IgD-negative memory B cell (primary cell): ENCODE measurements around the gene TCF12. TPM values are rescaled to one million over a fixed set of nuclear protein-coding genes. Genes with fewer than 3 reads are reported as not detected.

ENCODE experiments used
- H3K27ac Mint-ChIP-seq, 3 donors: one replicate each; pipeline ENCODE4 v1.8.0; 2020 to 2022; ENCODE audit warnings: mild to moderate bottlenecking in 3 of 3, mixed read lengths in 3 of 3, moderate library complexity in 1 of 3
- H3K27me3 Mint-ChIP-seq: one replicate; pipeline ENCODE4 v1.8.0; 2021; ENCODE audit warnings: mixed read lengths
- H3K36me3 Mint-ChIP-seq: one replicate; pipeline ENCODE4 v1.8.0; 2020; ENCODE audit warnings: mild to moderate bottlenecking, mixed read lengths
- H3K4me1 Mint-ChIP-seq, 3 donors: one replicate each; pipeline ENCODE4 v1.8.0; 2020 to 2022; ENCODE audit warnings: mixed read lengths in 3 of 3, mild to moderate bottlenecking in 1 of 3
- H3K4me3 Mint-ChIP-seq, 4 donors: one replicate each; pipeline ENCODE4 v1.8.0; 2020 to 2022; ENCODE audit warnings: mild to moderate bottlenecking in 4 of 4, mixed read lengths in 4 of 4, moderate library complexity in 3 of 4
- H3K9me3 Mint-ChIP-seq, 3 donors: one replicate each; pipeline ENCODE4 v1.8.0; 2020 to 2021; ENCODE audit warnings: mixed read lengths in 3 of 3, mild to moderate bottlenecking in 1 of 3
- polyA plus RNA-seq: library from polyadenylated mRNA; unstranded; fragments of 300-500 nt; fragmentation: Illumina TruSeq; gene quantifications from one replicate; pipeline ENCODE4 v1.2.3, GENCODE V29; 2021

Gene TCF12
- polyA plus RNA-seq, 1 donor from 2014 or later: 58.0 TPM

- Mint-ChIP-seq H3K4me1 (peaks cover 6 to 9% (median 6%) of the 10 kb centered on the region in 3 donors), H3K9me3 (peaks cover 0 to 2% (median 0%) of the 10 kb centered on the region in 3 donors), H3K27me3 (no peaks in the 10 kb centered on the region), H3K4me3 (no peak overlapping the region), H3K27ac (no peak overlapping the region), H3K36me3 (peaks cover 3% of the 10 kb centered on the region)
These were observed 25.1 kb upstream of the TCF12 start for GRCh38 chr15:56893364-56893678.

DNA sequence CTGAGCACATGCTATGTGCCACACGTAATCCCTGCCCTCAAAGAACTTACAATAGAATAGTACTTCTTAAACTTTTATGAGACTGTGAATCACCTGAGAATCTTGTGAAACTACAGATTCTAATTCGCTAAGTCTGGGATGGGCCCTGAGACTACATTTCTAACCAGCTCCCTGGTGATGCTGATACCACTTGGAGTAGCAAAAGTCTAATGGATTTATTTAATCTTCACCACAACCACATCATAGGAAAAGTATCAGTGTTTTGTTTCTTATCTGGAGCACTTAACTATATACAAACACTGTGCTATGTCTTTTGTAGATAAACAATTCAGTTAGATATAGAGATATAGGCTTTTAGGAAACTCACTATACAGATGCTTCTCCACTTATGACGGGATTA lies 23.8 kb upstream of the TCF12 start:
- no peaks in the 10 kb centered on the region for H3K27me3 Mint-ChIP-seq
- no peak overlapping the region for H3K4me3 Mint-ChIP-seq
- H3K9me3 Mint-ChIP-seq: peaks cover 0 to 2% (median 0%) of the 10 kb centered on the region in 3 donors
- no peaks in the 10 kb centered on the region for H3K4me1 Mint-ChIP-seq
- H3K27ac Mint-ChIP-seq: no peak overlapping the region
- H3K36me3 Mint-ChIP-seq: peaks cover 3% of the 10 kb centered on the region

DNA sequence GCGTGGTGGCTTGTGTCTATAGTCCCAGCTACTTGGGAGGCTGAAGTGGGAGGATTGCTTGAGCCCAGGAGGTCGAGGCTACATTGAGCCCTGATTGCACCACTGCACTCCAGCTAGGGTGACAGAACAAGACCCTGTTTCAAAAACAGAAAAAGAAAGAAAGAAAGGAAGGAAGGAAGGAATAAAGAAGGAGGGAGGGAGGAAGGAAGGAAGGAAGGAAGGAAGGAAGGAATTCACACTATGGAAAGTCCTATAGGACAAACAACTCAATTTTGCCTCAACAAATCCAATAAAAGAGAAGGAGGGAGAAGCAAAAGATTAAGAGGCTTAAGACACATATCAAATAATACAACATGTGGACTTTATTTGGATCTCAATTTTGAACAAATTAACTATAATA lies 16.5 kb upstream of the TCF12 start:
- H3K4me1 Mint-ChIP-seq: peaks cover 3 to 5% (median 5%) of the 10 kb centered on the region in 3 donors
- peaks cover 3% of the 10 kb centered on the region for H3K36me3 Mint-ChIP-seq
- H3K27ac Mint-ChIP-seq: no peak overlapping the region
- H3K4me3 Mint-ChIP-seq: no peak overlapping the region
- H3K9me3 Mint-ChIP-seq: peaks cover 0 to 2% (median 0%) of the 10 kb centered on the region in 3 donors
- no peaks in the 10 kb centered on the region for H3K27me3 Mint-ChIP-seq

GRCh38 chr15:56906766-56907165 lies 11.7 kb upstream of the TCF12 start:
- Mint-ChIP-seq H3K9me3 (no peaks in the 10 kb centered on the region), H3K4me3 (peak overlapping the region; percentile 46 to 92 (median 76)), H3K36me3 (peaks cover 3% of the 10 kb centered on the region), H3K27me3 (no peaks in the 10 kb centered on the region), H3K27ac (peak overlapping the region in 1 of 3 donors; percentile 55), H3K4me1 (peaks cover 9 to 13% (median 10%) of the 10 kb centered on the region in 3 donors)

GRCh38 chr15:56910801-56911200 lies 7.6 kb upstream of the TCF12 start:
- Mint-ChIP-seq H3K4me1 (peaks cover 10 to 14% (median 12%) of the 10 kb centered on the region in 3 donors), H3K4me3 (no peak overlapping the region), H3K9me3 (no peaks in the 10 kb centered on the region), H3K27me3 (no peaks in the 10 kb centered on the region), H3K27ac (no peak overlapping the region), H3K36me3 (peaks cover 7% of the 10 kb centered on the region)

- no peaks in the 10 kb centered on the region for H3K9me3 Mint-ChIP-seq
- no peaks in the 10 kb centered on the region for H3K27me3 Mint-ChIP-seq
- peaks cover 3% of the 10 kb centered on the region for H3K36me3 Mint-ChIP-seq
- H3K27ac Mint-ChIP-seq: no peak overlapping the region
- H3K4me1 Mint-ChIP-seq: peaks cover 9 to 17% (median 14%) of the 10 kb centered on the region in 3 donors
- H3K4me3 Mint-ChIP-seq: no peak overlapping the region
These were observed 5.2 kb upstream of the TCF12 start for GRCh38 chr15:56913241-56913640.

DNA sequence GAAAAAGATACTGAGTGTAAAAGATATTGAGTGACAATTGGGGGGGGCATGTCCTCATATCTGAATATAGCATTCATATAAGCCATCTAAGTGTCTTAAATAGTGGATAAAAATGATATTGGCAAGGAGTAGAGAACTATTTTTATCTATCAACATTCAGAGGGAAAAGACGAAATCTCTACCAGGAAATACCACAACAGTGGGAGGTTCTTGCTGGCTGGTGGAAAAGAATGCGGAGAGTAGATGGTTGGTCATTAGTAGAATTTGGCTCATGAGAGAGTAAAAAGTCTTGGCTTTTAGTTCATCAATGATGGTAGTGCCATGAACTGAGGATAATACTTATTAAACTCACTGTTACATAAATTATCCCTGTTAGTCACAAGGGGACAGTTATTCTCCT lies 4.8 kb upstream of the TCF12 start:
- H3K27me3 Mint-ChIP-seq: no peaks in the 10 kb centered on the region

GRCh38 chr15:56915888-56916287 lies 2.6 kb upstream of the TCF12 start:
- Mint-ChIP-seq H3K27ac (peak overlapping the region in 1 of 3 donors; percentile 76), H3K36me3 (peaks cover 3% of the 10 kb centered on the region), H3K27me3 (no peaks in the 10 kb centered on the region), H3K4me3 (peak overlapping the region in 2 of 4 donors; percentile 34 to 96), H3K4me1 (peaks cover 22 to 26% (median 23%) of the 10 kb centered on the region in 3 donors), H3K9me3 (no peaks in the 10 kb centered on the region)

More for the DNA sequence above, 4.8 kb upstream of the TCF12 start:
- no peaks in the 10 kb centered on the region for H3K9me3 Mint-ChIP-seq
- peaks cover 3% of the 10 kb centered on the region for H3K36me3 Mint-ChIP-seq
- H3K27ac Mint-ChIP-seq: no peak overlapping the region
- H3K4me1 Mint-ChIP-seq: peaks cover 9 to 15% (median 14%) of the 10 kb centered on the region in 3 donors
- no peak overlapping the region for H3K4me3 Mint-ChIP-seq

- Mint-ChIP-seq H3K4me1 (peaks cover 23 to 27% (median 23%) of the 10 kb centered on the region in 3 donors), H3K27ac (peak overlapping the region; percentile 94 to 96 (median 95)), H3K4me3 (peak overlapping the region; percentile 89 to 96 (median 94)), H3K9me3 (no peaks in the 10 kb centered on the region), H3K36me3 (peaks cover 3% of the 10 kb centered on the region), H3K27me3 (no peaks in the 10 kb centered on the region)
These were observed 1.5 kb upstream of the TCF12 start for GRCh38 chr15:56916825-56917477.

- H3K4me3 Mint-ChIP-seq: peak overlapping the region; percentile 89 to 96 (median 94)
- H3K27ac Mint-ChIP-seq: peak overlapping the region; percentile 94 to 96 (median 95)
- peaks cover 3% of the 10 kb centered on the region for H3K36me3 Mint-ChIP-seq
These were observed 795 bp upstream of the TCF12 start for GRCh38 chr15:56917652-56918045.

DNA sequence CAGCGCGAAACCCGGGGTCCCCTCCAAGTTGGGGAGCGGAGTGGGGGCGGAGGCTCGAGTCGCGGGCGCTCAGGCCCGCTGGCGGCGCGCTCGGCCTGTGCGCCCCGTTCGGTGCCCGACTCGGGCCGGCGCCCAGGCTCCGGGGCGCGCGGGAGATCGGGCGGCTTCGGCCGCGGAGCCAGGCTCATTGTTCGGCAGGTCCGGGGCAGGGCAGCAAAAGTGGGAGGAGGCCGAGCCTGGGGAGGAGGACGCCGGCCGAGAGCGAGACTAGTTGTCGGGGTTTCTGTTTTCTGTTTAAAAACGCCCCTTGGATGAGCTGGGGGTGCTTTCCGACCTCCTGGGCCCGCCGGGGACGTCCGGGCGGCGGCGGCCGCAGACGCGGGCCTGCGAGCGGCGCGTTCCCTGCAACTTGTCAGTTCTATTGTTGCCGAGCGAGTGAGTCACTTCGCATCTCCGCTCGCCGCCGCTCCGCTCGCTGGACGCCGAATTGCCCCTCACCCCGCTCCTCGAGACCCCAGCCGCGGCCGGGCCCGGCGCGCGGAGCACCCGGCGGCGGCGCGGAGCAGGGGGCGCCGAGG lies 676 bp downstream of the TCF12 start:
- no peaks in the 10 kb centered on the region for H3K9me3 Mint-ChIP-seq
- H3K27me3 Mint-ChIP-seq: no peaks in the 10 kb centered on the region
- peak overlapping the region; percentile 83 to 96 (median 88) for H3K4me3 Mint-ChIP-seq
- H3K27ac Mint-ChIP-seq: peak overlapping the region in 2 of 3 donors; percentile 90 to 96
- peaks cover 29 to 30% (median 29%) of the 10 kb centered on the region in 3 donors for H3K4me1 Mint-ChIP-seq
- H3K36me3 Mint-ChIP-seq: peaks cover 2% of the 10 kb centered on the region

More at GRCh38 chr15:56917652-56918045, 795 bp upstream of the TCF12 start:
- Mint-ChIP-seq H3K9me3 (no peaks in the 10 kb centered on the region), H3K27me3 (no peaks in the 10 kb centered on the region), H3K4me1 (peaks cover 23 to 27% (median 23%) of the 10 kb centered on the region in 3 donors)

DNA sequence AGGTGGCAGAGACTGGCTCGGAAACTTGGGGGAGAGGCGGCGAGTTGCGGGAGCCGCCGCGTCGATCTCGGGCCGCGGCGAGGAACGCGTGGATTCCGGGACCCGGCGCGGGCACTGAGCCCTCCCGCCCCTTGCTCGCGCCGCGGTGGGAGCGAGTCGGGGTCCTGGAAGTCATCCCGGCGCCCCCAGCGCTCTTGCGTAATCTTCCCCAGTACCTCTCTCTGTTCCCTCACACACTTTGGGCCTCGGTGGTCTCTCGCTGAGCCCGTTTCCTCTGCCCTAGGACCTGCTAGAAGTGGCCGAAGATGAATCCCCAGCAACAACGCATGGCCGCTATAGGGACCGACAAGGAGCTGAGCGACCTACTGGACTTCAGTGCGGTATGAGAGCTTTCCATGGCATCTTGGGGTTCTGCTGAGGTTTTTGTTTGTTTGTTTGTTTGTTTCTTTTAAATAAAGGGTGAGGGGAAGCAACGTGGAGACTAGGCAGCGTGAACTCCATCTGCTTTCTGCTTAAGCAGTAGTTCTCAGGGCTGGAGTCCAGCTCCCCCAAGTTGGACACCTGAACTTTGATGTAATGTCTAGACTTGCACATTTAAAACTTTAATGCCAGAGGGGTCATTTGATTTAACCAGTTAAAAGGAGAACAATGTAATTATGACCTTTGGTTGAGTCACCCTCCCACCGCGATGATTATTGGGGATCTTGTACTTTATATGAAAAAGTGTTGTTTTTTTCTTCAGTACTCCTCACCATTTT lies 1.3 kb downstream of the TCF12 start:
- no peaks in the 10 kb centered on the region for H3K9me3 Mint-ChIP-seq
- peaks cover 28 to 32% (median 29%) of the 10 kb centered on the region in 3 donors for H3K4me1 Mint-ChIP-seq

GRCh38 chr15:56920367-56920627 lies 1.9 kb downstream of the TCF12 start:
- H3K4me1 Mint-ChIP-seq: peaks cover 28 to 32% (median 29%) of the 10 kb centered on the region in 3 donors
- H3K27ac Mint-ChIP-seq: peak overlapping the region in 2 of 3 donors; percentile 80 to 96
- H3K27me3 Mint-ChIP-seq: no peaks in the 10 kb centered on the region
- no peaks in the 10 kb centered on the region for H3K9me3 Mint-ChIP-seq
- H3K4me3 Mint-ChIP-seq: peak overlapping the region; percentile 83 to 96 (median 90)
- peaks cover 2% of the 10 kb centered on the region for H3K36me3 Mint-ChIP-seq

More for the DNA sequence above, 1.3 kb downstream of the TCF12 start:
- peak overlapping the region; percentile 80 to 96 (median 91) for H3K27ac Mint-ChIP-seq
- H3K4me3 Mint-ChIP-seq: peak overlapping the region; percentile 83 to 96 (median 90)
- H3K27me3 Mint-ChIP-seq: no peaks in the 10 kb centered on the region
- peaks cover 2% of the 10 kb centered on the region for H3K36me3 Mint-ChIP-seq

DNA sequence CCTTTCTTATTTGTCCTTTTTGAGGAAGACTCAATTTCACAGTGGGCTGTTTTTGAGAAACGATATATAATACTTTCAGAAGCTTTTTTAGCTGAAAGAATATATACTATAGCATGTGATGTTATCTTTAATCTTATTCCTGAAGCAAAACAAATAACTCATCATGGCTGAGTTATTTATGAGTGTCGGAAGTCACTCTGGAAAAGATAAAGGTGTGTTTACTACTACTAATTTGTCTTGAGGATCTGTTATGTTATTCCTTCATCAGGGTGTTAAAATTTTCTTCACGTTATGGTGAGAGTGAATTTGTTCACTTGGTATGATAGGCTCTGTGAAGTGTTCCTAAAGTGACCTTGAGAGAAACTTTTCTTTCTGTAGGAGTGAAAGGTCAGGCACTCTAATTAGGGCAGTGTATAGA lies 4.7 kb downstream of the TCF12 start:
- H3K27me3 Mint-ChIP-seq: no peaks in the 10 kb centered on the region
- peaks cover 10% of the 10 kb centered on the region for H3K36me3 Mint-ChIP-seq
- H3K27ac Mint-ChIP-seq: no peak overlapping the region
- H3K4me1 Mint-ChIP-seq: peaks cover 27 to 46% (median 36%) of the 10 kb centered on the region in 3 donors
- no peaks in the 10 kb centered on the region for H3K9me3 Mint-ChIP-seq
- H3K4me3 Mint-ChIP-seq: peak overlapping the region in 2 of 4 donors; percentile 18 to 59

- peaks cover 30 to 59% (median 48%) of the 10 kb centered on the region in 3 donors for H3K4me1 Mint-ChIP-seq
These were observed 9.4 kb downstream of the TCF12 start for GRCh38 chr15:56927816-56928215.

More at GRCh38 chr15:56927816-56928215, 9.4 kb downstream of the TCF12 start:
- Mint-ChIP-seq H3K9me3 (no peaks in the 10 kb centered on the region), H3K36me3 (peaks cover 10% of the 10 kb centered on the region), H3K4me3 (no peak overlapping the region), H3K27ac (no peak overlapping the region), H3K27me3 (no peaks in the 10 kb centered on the region)
